Adrenal gland (tissue), 5 donors: ENCODE data around the gene GRID1.

ENCODE experiments used
- CTCF ChIP-seq, 6 experiments: fragments of 450-650 bp in 4 of 6; fragments of 200-600 bp in 2 of 6; sonication (generic) in 1 of 6; IDR thresholded peaks; 1 replicate in 5 of 6; 2 replicates in 1 of 6; pipeline versions ENCODE4 v1.5.1 to v1.8.0; 2016 to 2021; ENCODE audit warnings: antibody characterized with exemption in 6 of 6, mild to moderate bottlenecking in 2 of 6, moderate library complexity in 1 of 6
- POLR2A ChIP-seq, 2 donors: fragments of 450-650 bp; IDR thresholded peaks; one replicate each; pipeline ENCODE4 v1.6.1; 2017; ENCODE audit warnings: antibody characterized with exemption in 2 of 2, mild to moderate bottlenecking in 2 of 2, moderate library complexity in 1 of 2
- donor health status: DM: no; HTN: no; CAD: no.

DNA sequence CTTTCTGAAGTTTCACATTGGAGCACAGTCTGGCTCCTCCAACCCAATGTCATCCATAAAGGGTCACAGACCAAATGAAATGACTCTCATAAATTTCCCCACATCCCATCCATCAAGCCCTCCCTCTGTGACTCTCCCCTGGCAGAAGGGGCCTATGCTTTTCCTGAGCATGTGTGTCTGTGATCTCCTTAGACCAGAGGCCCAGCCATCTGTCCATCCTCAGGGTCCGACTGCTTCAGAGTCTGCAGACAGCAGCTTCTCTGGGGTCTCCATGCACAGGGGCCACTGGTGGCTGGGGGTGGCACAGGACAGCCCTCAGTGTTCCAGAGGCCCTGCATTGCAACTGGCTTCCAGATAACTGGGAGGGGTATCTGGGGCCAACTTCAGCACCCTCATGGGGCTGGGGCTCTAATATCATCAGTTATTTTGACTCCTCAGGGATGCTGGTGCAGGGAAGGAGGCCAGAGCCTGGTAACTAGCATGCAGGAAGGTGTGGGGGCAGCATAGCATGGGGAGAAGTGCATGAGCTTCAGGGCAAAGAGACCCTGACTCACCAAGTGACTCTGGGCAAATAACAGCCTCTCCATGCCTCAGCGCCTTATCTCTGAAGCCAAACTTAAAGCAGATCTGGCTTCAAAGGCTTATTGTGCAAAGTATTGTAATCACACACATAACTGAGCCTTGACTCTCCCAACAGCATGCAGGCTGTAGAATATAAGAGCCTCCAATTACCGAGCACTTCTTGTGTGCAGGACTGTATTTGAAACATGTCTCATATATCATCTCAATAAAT lies 266.9 kb downstream of the GRID1 start:
- TF ChIP-seq CTCF (IDR thresholded peaks at IDR 0.05) (no peak), POLR2A (IDR thresholded peaks at IDR 0.05) (no peak)
